Left ventricle myocardium inferior (tissue), 1 donor: ENCODE results near the gene CCL20. TPM values are rescaled to one million over a fixed set of nuclear protein-coding genes. Genes with fewer than 3 reads are reported as not detected.
"Not testable (repeated sequence)": the region's sequence is repeated elsewhere in the genome, so short reads cannot be mapped to it uniquely, and the experiment has no call there.

Experiments used
- DNase-seq: peaks from one replicate; pipeline ENCODE4 v3.0.0-alpha.2; 2020
- H3K27ac ChIP-seq: fragments of 200-600 bp; replicated peaks from 2 replicates; pipeline ENCODE4 v1.8.0; 2021
- H3K27me3 ChIP-seq: fragments of 200-600 bp; 2 replicates; pipeline ENCODE4 v1.8.0; 2021; ENCODE audit warnings: low read depth
- H3K36me3 ChIP-seq: fragments of 200-600 bp; 2 replicates; pipeline ENCODE4 v1.8.0; 2021
- H3K4me1 ChIP-seq: fragments of 200-600 bp; 2 replicates; pipeline ENCODE4 v1.8.0; 2021
- H3K4me3 ChIP-seq: fragments of 200-600 bp; 2 replicates; pipeline ENCODE4 v1.8.0; 2021; ENCODE audit warnings: mild to moderate bottlenecking, moderate library complexity
- H3K9me3 ChIP-seq: fragments of 200-600 bp; replicated peaks from 2 replicates; pipeline ENCODE4 v1.8.0; 2021
- CTCF ChIP-seq: fragments of 200-600 bp; IDR thresholded peaks from 2 replicates; pipeline ENCODE4 v1.8.0; 2021; ENCODE audit warnings: antibody characterized with exemption, mild to moderate bottlenecking, borderline replicate concordance
- intact Hi-C: fragments of 100-400 bp; cut with micrococcal nuclease; formaldehyde crosslinking; loops from one replicate; pipeline ENCODE4 v1.11.0; 2022
- total RNA-seq: library from RNA; stranded (reverse); fragmentation: NEBNext Ultra II Directional; extraction: Animal tissue kit (Norgen Biotek cat#: 25700); gene quantifications from one replicate; pipeline ENCODE4 v1.2.1, GENCODE V29; 2021
- donor health status: DM: no; HTN: yes; CAD: no; lungs with severe emphysema.

The CCL20 gene
- total RNA-seq, 1 donor from 2014 or later: not detected

GRCh38 chr2:227834916-227835650, 21.4 kb downstream of the CCL20 start:
- no peak for DNase-seq
- no peak for TF ChIP-seq CTCF
- Histone ChIP-seq H3K9me3 (peaks cover 4% of the 10 kb centered on the region), H3K27ac (no peak overlapping the region), H3K36me3 (no peaks in the 10 kb centered on the region), H3K27me3 (no peaks in the 10 kb centered on the region), H3K4me3 (no peak overlapping the region), H3K4me1 (no peaks in the 10 kb centered on the region)
- intact Hi-C loops: no loop called here

- H3K27ac ChIP-seq, intact Hi-C loops, H3K4me1 ChIP-seq, H3K36me3 ChIP-seq, H3K4me3 ChIP-seq, DNase-seq, H3K9me3 ChIP-seq, H3K27me3 ChIP-seq: not testable (repeated sequence)
Measured at GRCh38 chr2:227839339-227840129, 25.9 kb downstream of the CCL20 start.

GRCh38 chr2:227846831-227847230, 33.2 kb downstream of the CCL20 start:
- Histone ChIP-seq H3K27me3 (peaks cover 27% of the 10 kb centered on the region), H3K4me1 (no peaks in the 10 kb centered on the region), H3K27ac (no peak overlapping the region), H3K4me3 (no peak overlapping the region), H3K9me3 (no peaks in the 10 kb centered on the region), H3K36me3 (no peaks in the 10 kb centered on the region)
- DNase-seq: no peak
- TF ChIP-seq CTCF: no peak
- intact Hi-C loops: no loop called here

GRCh38 chr2:227848146-227848545, 34.5 kb downstream of the CCL20 start:
- H3K4me1 ChIP-seq: no peaks in the 10 kb centered on the region
- no peak for DNase-seq
- H3K27ac ChIP-seq: no peak overlapping the region
- H3K9me3 ChIP-seq: no peaks in the 10 kb centered on the region
- no peaks in the 10 kb centered on the region for H3K36me3 ChIP-seq
- H3K27me3 ChIP-seq: peaks cover 34% of the 10 kb centered on the region
- intact Hi-C loops: no loop called here
- H3K4me3 ChIP-seq: no peak overlapping the region
- no peak for TF ChIP-seq CTCF

- no peaks in the 10 kb centered on the region for H3K36me3 ChIP-seq
- TF ChIP-seq CTCF: no peak
- H3K27ac ChIP-seq: no peak overlapping the region
- intact Hi-C loops: no loop called here
- H3K4me1 ChIP-seq: no peaks in the 10 kb centered on the region
- no peak for DNase-seq
- no peaks in the 10 kb centered on the region for H3K9me3 ChIP-seq
- peaks cover 37% of the 10 kb centered on the region for H3K27me3 ChIP-seq
- no peak overlapping the region for H3K4me3 ChIP-seq
Measured at GRCh38 chr2:227848586-227848985, 34.9 kb downstream of the CCL20 start.

GRCh38 chr2:227849906-227850305, 36.3 kb downstream of the CCL20 start:
- TF ChIP-seq CTCF: no peak
- no peaks in the 10 kb centered on the region for H3K36me3 ChIP-seq
- H3K27me3 ChIP-seq: peaks cover 34% of the 10 kb centered on the region
- H3K9me3 ChIP-seq: no peaks in the 10 kb centered on the region
- H3K4me3 ChIP-seq: no peak overlapping the region
- H3K27ac ChIP-seq: no peak overlapping the region
- no peak for DNase-seq
- no peaks in the 10 kb centered on the region for H3K4me1 ChIP-seq
- intact Hi-C loops: no loop called here
